B cell (primary cell): ENCODE data around the gene COA6.

ENCODE experiments used
- CTCF ChIP-seq: fragments of 200-600 bp; IDR thresholded peaks from one replicate; pipeline ENCODE4 v1.8.0; 2022; ENCODE audit warnings: antibody characterized with exemption, mild to moderate bottlenecking
- EZH2 ChIP-seq: IDR thresholded peaks from 2 replicates; pipeline ENCODE4 v1.6.1; 2012; ENCODE audit warnings: borderline replicate concordance, low read depth, mild to moderate bottlenecking, moderate library complexity, low read length; ENCODE audit not compliant: insufficient read depth, poor library complexity, severe bottlenecking

GRCh38 chr1:234324821-234325220 lies 48.4 kb upstream of the COA6 start:
- TF ChIP-seq EZH2 (no peak), CTCF (no peak)
